GM21529 (cell line): ENCODE results near the gene SEPTIN11.

Source experiments
- ATAC-seq: cut with Tn5 transposase; IDR thresholded peaks from one replicate; pipeline ENCODE4 v1.9.1; 2021; ENCODE audit not compliant: unreplicated experiment

Gene SEPTIN11

GRCh38 chr4:76977736-76978350 is 28.3 kb downstream of the SEPTIN11 start:
- ATAC-seq, result no peak

- ATAC-seq, result no peak
Measured at GRCh38 chr4:76979236-76979635, 29.7 kb downstream of the SEPTIN11 start.

- ATAC-seq, result no peak
Measured at GRCh38 chr4:76980261-76980660, 30.7 kb downstream of the SEPTIN11 start.

- no peak for ATAC-seq
Measured at GRCh38 chr4:76981644-76982043, 32.1 kb downstream of the SEPTIN11 start.

GRCh38 chr4:76982638-76983584 is 33.4 kb downstream of the SEPTIN11 start:
- no peak for ATAC-seq

- ATAC-seq, result peak; percentile 44
Measured at GRCh38 chr4:76984127-76984526, 34.6 kb downstream of the SEPTIN11 start.

- ATAC-seq, result no peak
Measured at GRCh38 chr4:76984788-76985211, 35.2 kb downstream of the SEPTIN11 start.

- ATAC-seq, result no peak
Measured at GRCh38 chr4:76987153-76987591, 37.6 kb downstream of the SEPTIN11 start.

GRCh38 chr4:76987685-76988084 is 38.1 kb downstream of the SEPTIN11 start:
- ATAC-seq, result no peak

- ATAC-seq, result no peak
Measured at GRCh38 chr4:76989391-76990061, 40.0 kb downstream of the SEPTIN11 start.

- no peak for ATAC-seq
Measured at GRCh38 chr4:76990288-76991080, 40.9 kb downstream of the SEPTIN11 start.

- no peak for ATAC-seq
Measured at GRCh38 chr4:76991161-76991660, 41.7 kb downstream of the SEPTIN11 start.

GRCh38 chr4:76993787-76994641 is 44.5 kb downstream of the SEPTIN11 start:
- ATAC-seq, result peak; percentile 88

- peak; percentile 21 for ATAC-seq
Measured at GRCh38 chr4:76995776-76996175, 46.2 kb downstream of the SEPTIN11 start.

- no peak for ATAC-seq
Measured at GRCh38 chr4:76996445-76996844, 46.9 kb downstream of the SEPTIN11 start.

GRCh38 chr4:76997077-76997476 is 47.5 kb downstream of the SEPTIN11 start:
- ATAC-seq, result no peak

GRCh38 chr4:76997532-76997931 is 48.0 kb downstream of the SEPTIN11 start:
- no peak for ATAC-seq

- no peak for ATAC-seq
Measured at GRCh38 chr4:76998251-76998901, 48.8 kb downstream of the SEPTIN11 start.
